HCT116 (cell line): ENCODE results near the gene PKP2. TPM values are rescaled to one million over a fixed set of nuclear protein-coding genes. Genes with fewer than 3 reads are reported as not detected.

ENCODE experiments used
- ATAC-seq: fragments of 200-7000 bp; cut with Tn5 transposase; 2 replicates; pipeline ENCODE4 v1.9.1; 2020; ENCODE audit warnings: mild to moderate bottlenecking, moderate library complexity
- BruUV-seq: library from RNA; stranded (reverse); fragments of 400-500 nt; replicated peaks from 2 replicates; lab custom pipeline; 2021; lab: Mats Ljungman, UMichigan
- CTCF ChIA-PET: fragments of 300-600 bp; sonication (Branson Sonifier 250); formaldehyde crosslinking; loops from one replicate; lab custom pipeline; 2021; ENCODE audit warnings: antibody characterized with exemption; lab: Charles Lee
- POLR2A ChIA-PET: fragments of 300-600, 350-600 bp; sonication (Branson Sonifier 250); formaldehyde crosslinking; loops from one replicate; lab custom pipeline; 2021; ENCODE audit warnings: antibody characterized with exemption; lab: Charles Lee
- RAD21 ChIA-PET, 2 experiments: fragments of 300-600 bp; sonication (Branson Sonifier 250); formaldehyde crosslinking; loops; one replicate each; lab custom pipeline; 2023; ENCODE audit warnings: low total read pairs in 2 of 2; ENCODE audit not compliant: uncharacterized antibody in 2 of 2, unreplicated experiment in 2 of 2, low non-redundant PET in 1 of 2; lab: Charles Lee
- DNase-seq: peaks from one replicate; pipeline ENCODE4 v3.0.0-alpha.2; 2010; ENCODE audit warnings: low read depth, low spot score
- H2AFZ ChIP-seq: fragments of 200-600 bp; shearing (Covaris generic), sonication (generic); 2 replicates; pipeline ENCODE4 v1.6.1; 2017; ENCODE audit warnings: low read depth, mixed run types, mixed read lengths, antibody characterized with exemption, low read length; ENCODE audit not compliant: poor library complexity, severe bottlenecking
- H3K27ac ChIP-seq: 2 replicates; pipeline ENCODE4 v1.5.1; 2012; ENCODE audit warnings: low read depth, low read length
- H3K27me3 ChIP-seq: fragments of 200-600 bp; sonication (generic); 2 replicates; pipeline ENCODE4 v1.6.1; 2016; ENCODE audit warnings: mixed run types, low read length, mixed read lengths; ENCODE audit not compliant: insufficient read depth
- H3K36me3 ChIP-seq, 2 experiments: fragments of 200-500 bp in 1 of 2; fragments of 200-600 bp in 1 of 2; sonication (Bioruptor generic) in 1 of 2; sonication (generic) in 1 of 2; 2 replicates each; pipeline versions ENCODE4 v1.5.1 to v1.6.1; 2014 to 2016; ENCODE audit warnings: low read length in 2 of 2, inconsistent platforms in 1 of 2, mixed read lengths in 1 of 2, mixed run types in 1 of 2; ENCODE audit not compliant: insufficient read depth in 2 of 2, control insufficient read depth in 1 of 2
- H3K4me1 ChIP-seq, 2 experiments: fragments of 200-600 bp in 1 of 2; sonication (generic) in 1 of 2; 2 replicates each; pipeline versions ENCODE4 v1.5.1 to v1.6.1; 2012 to 2017; ENCODE audit warnings: low read length in 2 of 2, inconsistent platforms in 1 of 2, mild to moderate bottlenecking in 1 of 2, mixed read lengths in 1 of 2, mixed run types in 1 of 2, moderate library complexity in 1 of 2; ENCODE audit not compliant: insufficient read depth in 2 of 2, control insufficient read depth in 1 of 2
- H3K4me2 ChIP-seq: fragments of 200-600 bp; sonication (generic); 2 replicates; pipeline ENCODE4 v1.6.1; 2017; ENCODE audit warnings: mixed run types, low read length, mixed read lengths
- H3K4me3 ChIP-seq, 2 experiments: fragments of 200-600 bp in 1 of 2; sonication (generic) in 1 of 2; replicated peaks in 1 of 2; 2 replicates each; pipeline ENCODE4 v1.5.1; 2011 to 2016; ENCODE audit warnings: low read length in 2 of 2, control low read depth in 1 of 2, low read depth in 1 of 2, mild to moderate bottlenecking in 1 of 2, mixed read lengths in 1 of 2, mixed run types in 1 of 2
- H3K79me2 ChIP-seq: fragments of 200-600 bp; sonication (generic); 2 replicates; pipeline ENCODE4 v1.6.1; 2017; ENCODE audit warnings: mild to moderate bottlenecking, mixed run types, low read length, moderate library complexity, mixed read lengths; ENCODE audit not compliant: insufficient read depth
- H3K9ac ChIP-seq: fragments of 200-600 bp; sonication (generic); 2 replicates; pipeline ENCODE4 v1.6.1; 2016; ENCODE audit warnings: low read length, mixed read lengths
- H3K9me2 ChIP-seq: fragments of 200-600 bp; sonication (generic), shearing (Covaris generic); 2 replicates; pipeline ENCODE4 v1.6.1; 2017; ENCODE audit warnings: mixed run types, mild to moderate bottlenecking, moderate library complexity; ENCODE audit not compliant: insufficient read depth
- H3K9me3 ChIP-seq, 2 experiments: fragments of 200-500 bp in 1 of 2; fragments of 200-600 bp in 1 of 2; sonication (Bioruptor generic) in 1 of 2; sonication (generic) in 1 of 2; 2 replicates each; pipeline ENCODE4 v1.6.1; 2014 to 2017; ENCODE audit warnings: low read length in 2 of 2, mixed read lengths in 2 of 2, inconsistent platforms in 1 of 2, low read depth in 1 of 2, mild to moderate bottlenecking in 1 of 2, mixed run types in 1 of 2, moderate library complexity in 1 of 2; ENCODE audit not compliant: control insufficient read depth in 1 of 2, insufficient read depth in 1 of 2
- H4K20me1 ChIP-seq: fragments of 200-600 bp; sonication (generic), shearing (Covaris generic); 2 replicates; pipeline ENCODE4 v1.6.1; 2017; ENCODE audit warnings: mixed run types, mild to moderate bottlenecking, moderate library complexity; ENCODE audit not compliant: insufficient read depth
- CBX3 ChIP-seq: IDR thresholded peaks from 2 replicates; pipeline ENCODE4 v1.6.1; 2012; ENCODE audit warnings: low read depth
- CEBPB ChIP-seq: IDR thresholded peaks from 2 replicates; pipeline ENCODE4 v1.6.1; 2012; ENCODE audit warnings: low read depth
- CTCF ChIP-seq, 3 experiments: fragments of 200-600 bp in 1 of 3; sonication (generic) in 1 of 3; IDR thresholded peaks in 2 of 3; conservative IDR thresholded peaks in 1 of 3; 2 replicates each; pipeline ENCODE4 v1.5.1; 2012 to 2017; ENCODE audit warnings: low read depth in 2 of 3, low read length in 2 of 3, antibody characterized with exemption in 1 of 3, borderline replicate concordance in 1 of 3, control low read depth in 1 of 3, mild to moderate bottlenecking in 1 of 3, mixed read lengths in 1 of 3, mixed run types in 1 of 3, moderate library complexity in 1 of 3; ENCODE audit not compliant: insufficient read depth in 1 of 3
- EGR1 ChIP-seq: IDR thresholded peaks from 2 replicates; pipeline ENCODE4 v1.6.1; 2012; ENCODE audit warnings: low read depth
- EZH2 ChIP-seq: fragments of 200-600 bp; sonication (generic); IDR thresholded peaks from 2 replicates; pipeline ENCODE4 v1.6.1; 2017; ENCODE audit warnings: antibody characterized with exemption, mixed run types
- EZH2phosphoT487 ChIP-seq: fragments of 200-600 bp; IDR thresholded peaks from 2 replicates; pipeline ENCODE4 v1.6.1; 2018; ENCODE audit warnings: antibody characterized with exemption, borderline replicate concordance
- FOSL1 ChIP-seq: IDR thresholded peaks from 2 replicates; pipeline ENCODE4 v1.6.1; 2012; ENCODE audit warnings: low read depth
- JUND ChIP-seq: IDR thresholded peaks from 2 replicates; pipeline ENCODE4 v1.6.1; 2012
- POLR2A ChIP-seq: IDR thresholded peaks from 2 replicates; pipeline ENCODE4 v1.7.0; 2011; ENCODE audit warnings: borderline replicate concordance; ENCODE audit not compliant: insufficient read depth, insufficient read length; ENCODE audit errors: extremely low read depth
- RAD21 ChIP-seq: IDR thresholded peaks from 2 replicates; pipeline ENCODE4 v1.6.1; 2012; ENCODE audit warnings: low read depth, mild to moderate bottlenecking
- SIN3A ChIP-seq: IDR thresholded peaks from 2 replicates; pipeline ENCODE4 v1.6.1; 2012; ENCODE audit warnings: low read depth
- SP1 ChIP-seq: IDR thresholded peaks from 2 replicates; pipeline ENCODE4 v1.6.1; 2012; ENCODE audit warnings: low read depth
- SRF ChIP-seq: IDR thresholded peaks from 2 replicates; pipeline ENCODE4 v1.6.1; 2012; ENCODE audit warnings: low read depth
- TCF7L2 ChIP-seq: IDR thresholded peaks from 2 replicates; pipeline ENCODE4 v1.7.0; 2011; ENCODE audit warnings: borderline replicate concordance, inconsistent platforms; ENCODE audit not compliant: insufficient read depth, insufficient read length; ENCODE audit errors: extremely low read depth
- YY1 ChIP-seq: IDR thresholded peaks from 2 replicates; pipeline ENCODE4 v1.6.1; 2011; ENCODE audit warnings: low read length, low read depth, moderate library complexity, mild to moderate bottlenecking; ENCODE audit not compliant: insufficient replicate concordance; ENCODE audit errors: extremely low read depth
- ZFX ChIP-seq: fragments of 450-650 bp; IDR thresholded peaks from 2 replicates; pipeline ENCODE4 v1.6.1; 2017
- ZNF274 ChIP-seq: fragments of 200-500 bp; sonication (Bioruptor generic); IDR thresholded peaks from 2 replicates; pipeline ENCODE4 v1.6.1; 2014; ENCODE audit warnings: mild to moderate bottlenecking, low read depth, low read length, inconsistent platforms
- intact Hi-C: fragments of 100-400 bp; cut with micrococcal nuclease; formaldehyde crosslinking; loops from 2 replicates; pipeline ENCODE4 v1.10.0; 2022
- total RNA-seq: library from RNA; stranded (reverse); gene quantifications from one replicate; pipeline ENCODE4 v1.2.1, GENCODE V29; 2021; ENCODE audit not compliant: unreplicated experiment
- TF ChIP-seq, protein P1 (sequence below): IDR thresholded peaks from 2 replicates; pipeline ENCODE4 v1.6.1; 2012
- TF ChIP-seq, protein P2 (sequence below): IDR thresholded peaks from 2 replicates; pipeline ENCODE4 v1.6.1; 2011; ENCODE audit warnings: mild to moderate bottlenecking, low read length, moderate library complexity; ENCODE audit not compliant: insufficient replicate concordance; ENCODE audit errors: extremely low read depth

Gene PKP2
- total RNA-seq, 1 experiment from 2014 or later, result 21.5 TPM

GRCh38 chr12:32788405-32788804, 108.2 kb downstream of the PKP2 start:
- POLR2A ChIA-PET, result no interaction called here
- TF ChIP-seq CTCF (IDR thresholded peaks at IDR 0.05 in 2 of 3, conservative IDR thresholded peaks at IDR 0.05 in 1 of 3; ENCODE audit: borderline replicate concordance in 1 of 3, insufficient read depth in 1 of 3, low read depth in 2 of 3, low read length in 2 of 3) (no peak), ZNF274 (no peak), SP1 (no peak), EGR1 (no peak), ZFX (no peak), TCF7L2 (no peak), SIN3A (no peak), JUND (no peak), FOSL1 (no peak), YY1 (no peak), CBX3 (no peak), POLR2A (no peak), SRF (no peak), EZH2 (no peak), RAD21 (no peak), CEBPB (no peak), EZH2phosphoT487 (no peak)
- TF ChIP-seq, protein P1, sequence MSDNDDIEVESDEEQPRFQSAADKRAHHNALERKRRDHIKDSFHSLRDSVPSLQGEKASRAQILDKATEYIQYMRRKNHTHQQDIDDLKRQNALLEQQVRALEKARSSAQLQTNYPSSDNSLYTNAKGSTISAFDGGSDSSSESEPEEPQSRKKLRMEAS, result no peak
- TF ChIP-seq, protein P2, sequence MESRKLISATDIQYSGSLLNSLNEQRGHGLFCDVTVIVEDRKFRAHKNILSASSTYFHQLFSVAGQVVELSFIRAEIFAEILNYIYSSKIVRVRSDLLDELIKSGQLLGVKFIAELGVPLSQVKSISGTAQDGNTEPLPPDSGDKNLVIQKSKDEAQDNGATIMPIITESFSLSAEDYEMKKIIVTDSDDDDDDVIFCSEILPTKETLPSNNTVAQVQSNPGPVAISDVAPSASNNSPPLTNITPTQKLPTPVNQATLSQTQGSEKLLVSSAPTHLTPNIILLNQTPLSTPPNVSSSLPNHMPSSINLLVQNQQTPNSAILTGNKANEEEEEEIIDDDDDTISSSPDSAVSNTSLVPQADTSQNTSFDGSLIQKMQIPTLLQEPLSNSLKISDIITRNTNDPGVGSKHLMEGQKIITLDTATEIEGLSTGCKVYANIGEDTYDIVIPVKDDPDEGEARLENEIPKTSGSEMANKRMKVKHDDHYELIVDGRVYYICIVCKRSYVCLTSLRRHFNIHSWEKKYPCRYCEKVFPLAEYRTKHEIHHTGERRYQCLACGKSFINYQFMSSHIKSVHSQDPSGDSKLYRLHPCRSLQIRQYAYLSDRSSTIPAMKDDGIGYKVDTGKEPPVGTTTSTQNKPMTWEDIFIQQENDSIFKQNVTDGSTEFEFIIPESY, result no peak
- H3K9me3 ChIP-seq, result no peaks in the 10 kb centered on the region
- ATAC-seq (no peak), DNase-seq (no peak)
- H3K4me1 ChIP-seq, result no peaks in the 10 kb centered on the region
- no peak overlapping the region for H3K4me3 ChIP-seq
- H3K9ac ChIP-seq, result no peak overlapping the region
- CTCF ChIA-PET, result no interaction called here
- H3K9me2 ChIP-seq, result no peaks in the 10 kb centered on the region
- H2AFZ ChIP-seq, result no peak overlapping the region
- intact Hi-C loops, result no loop called here
- RAD21 ChIA-PET, result no interaction called here
- H4K20me1 ChIP-seq, result no peaks in the 10 kb centered on the region
- H3K27ac ChIP-seq, result no peak overlapping the region
- H3K79me2 ChIP-seq, result no peaks in the 10 kb centered on the region
- H3K4me2 ChIP-seq, result no peak overlapping the region
- BruUV-seq, result no TSS peak
- H3K27me3 ChIP-seq, result no peaks in the 10 kb centered on the region
- no peaks in the 10 kb centered on the region; a peak in 1 of 4 replicates for H3K36me3 ChIP-seq
